Breast epithelium (tissue), 4 donors: Measurements from ENCODE around the gene LMX1B. TPM values are rescaled to one million over a fixed set of nuclear protein-coding genes. Genes with fewer than 3 reads are reported as not detected.
"Not testable (repeated sequence)": the region's sequence is repeated elsewhere in the genome, so short reads cannot be mapped to it uniquely, and the experiment has no call there.

Experiments
- DNase-seq, 2 donors: peaks; one replicate each; pipeline ENCODE4 v3.0.0-alpha.2; 2019; ENCODE audit warnings: low spot score in 2 of 2
- H3K27ac ChIP-seq, 2 donors: fragments of 200-600 bp; sonication (generic) in 1 of 2; one replicate each; pipeline ENCODE4 v1.5.1; 2016 to 2019; ENCODE audit warnings: mild to moderate bottlenecking in 1 of 2
- H3K27me3 ChIP-seq, 2 donors: fragments of 200-600 bp; sonication (generic) in 1 of 2; one replicate each; pipeline versions ENCODE4 v1.5.1 to v1.6.0; 2017 to 2019; ENCODE audit warnings: control low read depth in 1 of 2, mild to moderate bottlenecking in 1 of 2
- H3K36me3 ChIP-seq: fragments of 200-600 bp; one replicate; pipeline ENCODE4 v1.5.1; 2019
- H3K4me1 ChIP-seq, 2 donors: fragments of 200-600 bp; sonication (generic); one replicate each; pipeline ENCODE4 v1.5.1; 2016 to 2019; ENCODE audit warnings: control low read depth in 1 of 2
- H3K4me3 ChIP-seq, 3 donors: fragments of 200-600 bp; sonication (generic); 1 replicate in 2 of 3; 2 replicates in 1 of 3; pipeline ENCODE4 v1.5.1; 2016 to 2019; ENCODE audit warnings: mild to moderate bottlenecking in 3 of 3, moderate library complexity in 2 of 3
- H3K9me3 ChIP-seq, 2 donors: fragments of 200-600 bp; sonication (generic) in 1 of 2; one replicate each; pipeline ENCODE4 v1.5.1; 2016 to 2019; ENCODE audit warnings: control low read depth in 1 of 2
- POLR2A ChIP-seq: fragments of 450-650 bp; IDR thresholded peaks from one replicate; pipeline ENCODE4 v1.6.1; 2016; ENCODE audit warnings: antibody characterized with exemption, mild to moderate bottlenecking, moderate library complexity
- POLR2AphosphoS5 ChIP-seq, 3 donors: sonication (generic); formaldehyde crosslinking; IDR thresholded peaks; one replicate each; pipeline ENCODE4 v1.6.1; 2017; ENCODE audit warnings: antibody characterized with exemption in 3 of 3
- intact Hi-C: fragments of 100-400 bp; cut with DNase I; formaldehyde crosslinking; loops from one replicate; pipeline ENCODE4 v1.15.1; 2023; ENCODE audit warnings: low total_unique reads
- total RNA-seq, 3 donors: library from RNA; depleted of rRNA; stranded (reverse); fragments of >200 nt; gene quantifications; one replicate each; pipeline ENCODE4 v1.1.0, GENCODE V29; 2016
- TF ChIP-seq, protein P1 (sequence below), 3 donors: fragments of 450-650 bp; IDR thresholded peaks; one replicate each; pipeline ENCODE4 v1.5.1; 2016 to 2017; ENCODE audit warnings: antibody characterized with exemption in 3 of 3, mild to moderate bottlenecking in 3 of 3, moderate library complexity in 3 of 3

Gene LMX1B
- total RNA-seq, 3 donors from 2014 or later: 0.16 to 20.3 (median 9.2) TPM

DNA sequence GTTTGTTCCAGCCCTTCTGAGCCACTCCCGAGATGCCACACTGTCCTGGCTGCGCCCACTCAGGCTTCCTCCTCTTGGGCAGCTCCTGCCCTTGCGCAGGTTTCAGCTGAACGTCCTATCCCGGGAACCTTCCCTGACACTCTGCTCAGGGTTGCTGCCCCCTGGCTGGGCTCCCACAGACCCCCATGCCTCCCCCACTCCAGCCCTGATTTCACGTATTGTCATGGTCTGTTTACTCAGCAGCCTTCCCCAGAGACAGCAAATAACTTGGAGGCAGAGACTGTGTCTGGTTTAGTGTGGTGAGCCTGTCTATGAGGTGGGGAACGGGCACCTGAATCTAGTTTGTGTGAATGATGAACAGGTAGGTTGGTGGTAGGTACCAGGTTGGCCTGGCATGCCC, 40.4 kb downstream of the LMX1B start:
- H3K4me1 ChIP-seq: no peaks in the 10 kb centered on the region
- H3K36me3 ChIP-seq: no peaks in the 10 kb centered on the region
- DNase-seq: no peak
- TF ChIP-seq, protein P1, sequence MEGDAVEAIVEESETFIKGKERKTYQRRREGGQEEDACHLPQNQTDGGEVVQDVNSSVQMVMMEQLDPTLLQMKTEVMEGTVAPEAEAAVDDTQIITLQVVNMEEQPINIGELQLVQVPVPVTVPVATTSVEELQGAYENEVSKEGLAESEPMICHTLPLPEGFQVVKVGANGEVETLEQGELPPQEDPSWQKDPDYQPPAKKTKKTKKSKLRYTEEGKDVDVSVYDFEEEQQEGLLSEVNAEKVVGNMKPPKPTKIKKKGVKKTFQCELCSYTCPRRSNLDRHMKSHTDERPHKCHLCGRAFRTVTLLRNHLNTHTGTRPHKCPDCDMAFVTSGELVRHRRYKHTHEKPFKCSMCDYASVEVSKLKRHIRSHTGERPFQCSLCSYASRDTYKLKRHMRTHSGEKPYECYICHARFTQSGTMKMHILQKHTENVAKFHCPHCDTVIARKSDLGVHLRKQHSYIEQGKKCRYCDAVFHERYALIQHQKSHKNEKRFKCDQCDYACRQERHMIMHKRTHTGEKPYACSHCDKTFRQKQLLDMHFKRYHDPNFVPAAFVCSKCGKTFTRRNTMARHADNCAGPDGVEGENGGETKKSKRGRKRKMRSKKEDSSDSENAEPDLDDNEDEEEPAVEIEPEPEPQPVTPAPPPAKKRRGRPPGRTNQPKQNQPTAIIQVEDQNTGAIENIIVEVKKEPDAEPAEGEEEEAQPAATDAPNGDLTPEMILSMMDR (IDR thresholded peaks at IDR 0.05): no peak
- TF ChIP-seq POLR2A: no peak
- TF ChIP-seq POLR2AphosphoS5 (IDR thresholded peaks at IDR 0.05): no peak
- no peak overlapping the region for H3K27ac ChIP-seq
- intact Hi-C loops: no loop called here
- H3K27me3 ChIP-seq: peaks cover 0 to 4% of the 10 kb centered on the region in 2 donors
- no peak overlapping the region for H3K4me3 ChIP-seq
- H3K9me3 ChIP-seq: no peaks in the 10 kb centered on the region

DNA sequence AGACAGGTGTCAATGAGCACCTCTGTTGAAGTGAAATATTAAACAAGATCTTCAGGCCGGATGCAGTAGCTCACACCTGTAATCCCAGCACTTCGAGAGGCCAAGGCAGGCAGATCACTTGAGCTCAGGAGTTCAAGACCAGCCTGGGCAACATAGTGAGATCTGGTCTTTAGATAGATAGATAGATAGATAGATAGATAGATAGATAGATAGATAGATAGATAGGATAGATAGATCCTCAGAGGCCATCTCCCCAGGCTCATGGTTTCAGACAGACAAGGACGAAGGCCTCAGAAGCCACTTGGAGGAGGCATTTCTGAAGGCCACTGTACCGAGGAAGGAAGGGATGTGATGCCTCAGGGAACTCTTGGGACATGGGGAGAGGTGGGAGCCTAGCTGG, 42.5 kb downstream of the LMX1B start:
- H3K4me3 ChIP-seq: not testable (repeated sequence)

DNA sequence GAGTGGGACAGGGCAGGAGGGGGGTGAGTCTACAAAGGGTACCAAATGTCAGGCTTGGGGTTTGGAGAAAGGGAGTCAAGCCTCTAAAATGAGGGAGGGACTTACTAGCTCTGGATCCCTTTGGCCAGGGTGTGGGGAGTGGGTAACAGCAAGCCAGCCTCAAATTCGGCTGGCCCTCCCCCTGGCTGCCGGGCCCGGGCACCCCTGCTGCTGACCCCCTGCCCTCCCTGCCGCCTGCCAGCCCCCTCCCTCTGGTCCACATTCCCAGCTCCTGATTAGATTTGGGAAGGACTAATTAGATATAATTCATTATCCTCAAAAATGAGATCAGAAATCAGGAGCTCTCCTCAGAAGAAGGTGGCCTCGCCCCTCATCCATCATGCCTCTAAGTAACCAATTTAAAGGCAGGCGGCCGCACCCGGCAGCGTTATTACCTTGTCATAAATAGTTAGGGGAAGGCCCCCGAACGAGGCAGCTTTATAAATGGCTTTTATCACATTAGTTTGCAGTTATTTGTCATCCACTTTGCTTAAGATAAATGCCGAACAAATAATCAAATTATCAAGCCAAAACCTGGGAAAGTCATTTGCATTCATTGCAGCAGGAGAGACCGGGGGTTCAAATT, 44.6 kb downstream of the LMX1B start:
- peaks cover 4 to 12% of the 10 kb centered on the region in 2 donors for H3K4me1 ChIP-seq
- intact Hi-C loops: no loop called here
- H3K36me3 ChIP-seq: no peaks in the 10 kb centered on the region
- DNase-seq: no peak
- H3K9me3 ChIP-seq: no peaks in the 10 kb centered on the region
- H3K4me3 ChIP-seq: no peak overlapping the region
- TF ChIP-seq POLR2AphosphoS5 (IDR thresholded peaks at IDR 0.05) (no peak), POLR2A (no peak)
- TF ChIP-seq, protein P1 (IDR thresholded peaks at IDR 0.05): no peak
- no peaks in the 10 kb centered on the region for H3K27me3 ChIP-seq
- no peak overlapping the region for H3K27ac ChIP-seq

More for the DNA sequence above, 42.5 kb downstream of the LMX1B start:
- intact Hi-C loops, H3K27ac ChIP-seq, H3K36me3 ChIP-seq, H3K4me1 ChIP-seq, H3K9me3 ChIP-seq, H3K27me3 ChIP-seq, DNase-seq: not testable (repeated sequence)

DNA sequence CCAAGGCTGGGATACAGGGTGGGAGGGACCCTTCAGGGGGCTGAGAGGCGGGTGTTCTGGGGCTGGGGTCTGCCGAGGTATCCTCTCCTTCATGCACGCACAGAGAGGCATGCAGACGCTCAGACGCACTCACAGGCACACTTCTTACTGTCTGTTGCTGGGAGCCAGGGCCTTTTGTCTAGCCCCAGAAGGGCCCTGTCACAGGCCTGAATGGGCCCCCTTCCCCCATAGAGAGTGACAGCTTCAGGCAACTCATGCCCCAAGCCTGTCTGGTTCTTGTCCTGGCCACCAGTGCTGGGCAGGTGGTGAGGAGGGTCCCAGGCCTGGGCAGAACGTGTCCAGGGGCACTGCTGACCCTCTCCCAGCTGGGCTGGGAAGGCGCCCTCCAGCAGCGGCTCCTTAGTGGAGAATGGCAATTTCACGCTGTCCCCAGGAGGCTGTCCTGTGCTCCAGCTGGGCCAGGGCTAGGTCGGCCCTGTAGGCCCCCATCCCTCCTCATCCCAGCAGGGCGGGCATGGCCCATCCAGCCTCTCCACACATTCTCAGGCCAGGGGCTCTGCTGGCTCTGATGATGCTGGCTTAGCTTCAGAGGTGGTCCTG, 45.3 kb downstream of the LMX1B start:
- Histone ChIP-seq H3K4me1 (peaks cover 4 to 12% of the 10 kb centered on the region in 2 donors), H3K27ac (peak overlapping the region in 1 of 2 donors; percentile 2), H3K9me3 (no peaks in the 10 kb centered on the region), H3K27me3 (no peaks in the 10 kb centered on the region), H3K36me3 (no peaks in the 10 kb centered on the region), H3K4me3 (no peak overlapping the region)
- TF ChIP-seq, protein P1 (IDR thresholded peaks at IDR 0.05): no peak
- no peak for TF ChIP-seq POLR2AphosphoS5 (IDR thresholded peaks at IDR 0.05)
- TF ChIP-seq POLR2A: no peak
- DNase-seq: no peak
- intact Hi-C loops: no loop called here

DNA sequence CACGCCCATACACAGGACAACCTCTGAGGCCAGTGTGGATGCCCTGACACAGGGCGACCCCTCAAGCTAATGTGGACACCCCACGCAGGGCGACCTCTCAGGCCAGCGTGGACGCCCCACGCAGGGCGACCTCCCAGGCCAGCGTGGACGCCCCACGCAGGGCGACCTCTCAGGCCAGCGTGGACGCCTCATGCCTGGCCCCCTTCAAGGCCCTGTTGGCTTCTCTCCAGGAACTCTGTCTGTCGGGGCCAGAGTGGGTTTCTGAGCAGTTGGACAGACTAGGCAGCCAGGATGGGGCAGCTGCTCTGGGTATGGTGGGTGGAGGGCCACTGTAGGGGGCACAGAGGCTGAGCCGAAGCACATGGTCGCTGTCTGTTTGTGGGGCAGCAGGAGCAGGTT, 47.4 kb downstream of the LMX1B start:
- H3K9me3 ChIP-seq: no peaks in the 10 kb centered on the region
- H3K27ac ChIP-seq: peak overlapping the region; percentile 83 to 89
- TF ChIP-seq, protein P1 (IDR thresholded peaks at IDR 0.05): no peak
- TF ChIP-seq POLR2AphosphoS5 (IDR thresholded peaks at IDR 0.05): no peak
- H3K4me3 ChIP-seq: no peak overlapping the region
- H3K36me3 ChIP-seq: no peaks in the 10 kb centered on the region
- peaks cover 12 to 17% of the 10 kb centered on the region in 2 donors for H3K4me1 ChIP-seq
- no peaks in the 10 kb centered on the region for H3K27me3 ChIP-seq
- DNase-seq: no peak
- intact Hi-C loops: no loop called here
